OCI-LY1 (cell line): ENCODE measurements around the gene ARMC9.

ENCODE experiments used
- CTCF ChIP-seq: fragments of 200-600 bp; sonication (generic), shearing (Covaris generic); IDR thresholded peaks from 2 replicates; pipeline ENCODE4 v1.5.1; 2017; ENCODE audit warnings: mild to moderate bottlenecking, antibody characterized with exemption, low read length, moderate library complexity, mixed read lengths
- EZH2 ChIP-seq: fragments of 200-600 bp; sonication (generic), shearing (Covaris generic); IDR thresholded peaks from 2 replicates; pipeline ENCODE4 v1.8.0; 2017; ENCODE audit warnings: borderline replicate concordance, mixed run types, mild to moderate bottlenecking, antibody characterized with exemption, low read length, moderate library complexity, mixed read lengths

GRCh38 chr2:231223458-231223976 is 25.1 kb downstream of the ARMC9 start:
- TF ChIP-seq CTCF (no peak), EZH2 (no peak)
